Fibroblast of mammary gland (primary cell): Measurements from ENCODE around the gene SFSWAP.
"Not testable (repeated sequence)": the region's sequence is repeated elsewhere in the genome, so short reads cannot be mapped to it uniquely, and the experiment has no call there.

Experiments used
- DNase-seq: peaks from one replicate; pipeline ENCODE4 v3.0.0-alpha.2; 2010; ENCODE audit warnings: low read depth
- H3K4me3 ChIP-seq: 2 replicates; pipeline ENCODE4 v1.5.1; 2011; ENCODE audit warnings: low read depth, mild to moderate bottlenecking, low read length, moderate library complexity; ENCODE audit not compliant: control insufficient read depth
- CTCF ChIP-seq: conservative IDR thresholded peaks from 2 replicates; pipeline ENCODE4 v1.5.1; 2011; ENCODE audit warnings: low read depth, low read length, inconsistent platforms; ENCODE audit not compliant: control insufficient read depth, insufficient read depth

SFSWAP gene

GRCh38 chr12:131805421-131805820, 94.5 kb downstream of the SFSWAP start:
- no peak for DNase-seq
- no peak overlapping the region for H3K4me3 ChIP-seq
- TF ChIP-seq CTCF = no peak

GRCh38 chr12:131806674-131807073, 95.8 kb downstream of the SFSWAP start:
- no peak for TF ChIP-seq CTCF
- DNase-seq = no peak
- H3K4me3 ChIP-seq = no peak overlapping the region

GRCh38 chr12:131808744-131809371, 98.0 kb downstream of the SFSWAP start:
- DNase-seq = no peak
- peak overlapping the region; percentile 1 for H3K4me3 ChIP-seq
- no peak for TF ChIP-seq CTCF

- H3K4me3 ChIP-seq, DNase-seq: not testable (repeated sequence)
Measured at GRCh38 chr12:131809476-131810254, 98.8 kb downstream of the SFSWAP start.

GRCh38 chr12:131810726-131811125, 99.8 kb downstream of the SFSWAP start:
- H3K4me3 ChIP-seq = no peak overlapping the region
- no peak for DNase-seq
- no peak for TF ChIP-seq CTCF

- no peak for DNase-seq
- TF ChIP-seq CTCF = no peak
Measured at GRCh38 chr12:131815131-131815530, 104.2 kb downstream of the SFSWAP start.

GRCh38 chr12:131816495-131816894, 105.6 kb downstream of the SFSWAP start:
- no peak for DNase-seq
- TF ChIP-seq CTCF = no peak
- no peak overlapping the region for H3K4me3 ChIP-seq

More at GRCh38 chr12:131815131-131815530, 104.2 kb downstream of the SFSWAP start:
- H3K4me3 ChIP-seq = no peak overlapping the region
